Testis (tissue), 3 donors: ENCODE results near the gene MCM10. TPM values are rescaled to one million over a fixed set of nuclear protein-coding genes. Genes with fewer than 3 reads are reported as not detected.

Source experiments
- DNase-seq: peaks from one replicate; pipeline ENCODE4 v3.0.0-alpha.2; 2019
- H3K27ac ChIP-seq, 2 donors: fragments of 200-600 bp; sonication (generic); one replicate each; pipeline ENCODE4 v1.5.1; 2019
- H3K27me3 ChIP-seq: fragments of 200-600 bp; sonication (generic); one replicate; pipeline ENCODE4 v1.5.1; 2019
- H3K36me3 ChIP-seq: fragments of 200-600 bp; sonication (generic); one replicate; pipeline ENCODE4 v1.5.1; 2017; ENCODE audit warnings: low read depth; ENCODE audit errors: missing control alignments
- H3K4me1 ChIP-seq: fragments of 200-600 bp; sonication (generic); one replicate; pipeline ENCODE4 v1.5.1; 2019
- H3K4me3 ChIP-seq, 2 donors: fragments of 200-600 bp; sonication (generic); one replicate each; pipeline ENCODE4 v1.5.1; 2017 to 2019
- H3K9me3 ChIP-seq: fragments of 200-600 bp; sonication (generic); one replicate; pipeline ENCODE4 v1.5.1; 2017
- POLR2A ChIP-seq: fragments of 450-650 bp; IDR thresholded peaks from one replicate; pipeline ENCODE4 v1.6.1; 2017; ENCODE audit warnings: antibody characterized with exemption, mild to moderate bottlenecking, moderate library complexity
- WGBS, 2 donors: methylation state at CpG; one replicate each; pipeline ENCODE4 v1.1.5; 2018; 5-methylcytosine and 5-hydroxymethylcytosine counted together
- intact Hi-C: fragments of 100-400 bp; cut with DNase I; formaldehyde crosslinking; loops from one replicate; pipeline ENCODE4 v1.15.1; 2023; ENCODE audit warnings: low total_unique reads
- polyA plus RNA-seq: library from polyadenylated mRNA; stranded (reverse); fragments of 350-450 nt; fragmentation: Illumina TruSeq; extraction: RNeasy Lipid Tissue Mini Kit (QIAGEN cat#74804); gene quantifications from one replicate; pipeline ENCODE4 v1.2.3, GENCODE V29; 2014; ENCODE audit warnings: low read depth, low replicate concordance; ENCODE audit not compliant: insufficient read depth
- total RNA-seq, 2 donors: library from RNA; depleted of rRNA; stranded (reverse); fragments of >200 nt; gene quantifications; one replicate each; pipeline ENCODE4 v1.2.3, GENCODE V29; 2016
- TF ChIP-seq, protein P1 (sequence below), 3 experiments: fragments of 450-650 bp in 2 of 3; fragments of 200-600 bp in 1 of 3; sonication (generic) in 1 of 3; IDR thresholded peaks; one replicate each; pipeline ENCODE4 v1.5.1; 2016 to 2019; ENCODE audit warnings: antibody characterized with exemption in 3 of 3, mild to moderate bottlenecking in 2 of 3, moderate library complexity in 1 of 3

The MCM10 gene
- total and polyA plus RNA-seq, 3 donors from 2014 or later, result 2.0 to 5.3 (median 2.1) TPM

DNA sequence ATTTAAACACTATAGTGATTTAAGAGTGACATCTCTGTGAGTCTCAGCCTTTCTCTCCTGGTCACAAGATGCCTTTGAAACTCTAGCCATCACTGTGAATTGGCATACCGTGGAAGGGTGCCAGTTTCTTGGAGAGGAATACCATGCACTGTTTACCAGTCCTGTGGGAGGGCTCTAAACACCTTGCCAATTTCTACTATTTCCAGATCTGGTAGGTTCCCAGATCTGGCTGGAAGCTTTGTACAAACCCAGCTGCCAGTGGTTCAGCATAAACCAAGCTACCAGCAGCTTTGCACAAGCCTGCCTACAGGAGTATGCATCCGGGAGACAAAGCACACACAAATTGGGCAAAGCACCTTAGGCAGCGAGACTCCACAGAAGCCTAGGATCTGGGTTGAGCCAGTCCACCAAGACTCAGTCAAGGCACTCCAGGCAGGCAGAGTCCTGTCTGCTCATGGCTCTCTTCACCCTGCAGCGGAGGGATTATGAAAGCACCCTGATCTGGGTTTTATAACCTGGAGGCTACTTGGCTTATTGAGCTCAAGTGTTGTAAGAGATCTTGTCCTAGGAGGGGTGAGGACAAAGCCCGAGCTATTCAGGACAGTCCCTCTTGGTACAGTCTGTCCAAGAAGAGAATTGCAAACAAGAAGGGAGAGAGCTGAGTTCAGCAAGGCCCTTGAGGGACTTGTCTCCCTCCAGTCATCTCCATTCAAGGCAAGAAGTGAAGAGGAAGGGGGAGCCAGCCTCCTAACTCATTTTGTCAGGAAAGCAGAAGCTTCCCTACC lies 23.6 kb downstream of the MCM10 start:
- Histone ChIP-seq H3K4me1 (no peaks in the 10 kb centered on the region), H3K27me3 (no peaks in the 10 kb centered on the region), H3K36me3 (no peaks in the 10 kb centered on the region), H3K27ac (no peak overlapping the region), H3K4me3 (no peak overlapping the region), H3K9me3 (no peaks in the 10 kb centered on the region)
- 94 to 97% methylated on average over 5 of the region's 5 CpGs for WGBS, 2 donors
- no peak for TF ChIP-seq POLR2A
- TF ChIP-seq, protein P1, sequence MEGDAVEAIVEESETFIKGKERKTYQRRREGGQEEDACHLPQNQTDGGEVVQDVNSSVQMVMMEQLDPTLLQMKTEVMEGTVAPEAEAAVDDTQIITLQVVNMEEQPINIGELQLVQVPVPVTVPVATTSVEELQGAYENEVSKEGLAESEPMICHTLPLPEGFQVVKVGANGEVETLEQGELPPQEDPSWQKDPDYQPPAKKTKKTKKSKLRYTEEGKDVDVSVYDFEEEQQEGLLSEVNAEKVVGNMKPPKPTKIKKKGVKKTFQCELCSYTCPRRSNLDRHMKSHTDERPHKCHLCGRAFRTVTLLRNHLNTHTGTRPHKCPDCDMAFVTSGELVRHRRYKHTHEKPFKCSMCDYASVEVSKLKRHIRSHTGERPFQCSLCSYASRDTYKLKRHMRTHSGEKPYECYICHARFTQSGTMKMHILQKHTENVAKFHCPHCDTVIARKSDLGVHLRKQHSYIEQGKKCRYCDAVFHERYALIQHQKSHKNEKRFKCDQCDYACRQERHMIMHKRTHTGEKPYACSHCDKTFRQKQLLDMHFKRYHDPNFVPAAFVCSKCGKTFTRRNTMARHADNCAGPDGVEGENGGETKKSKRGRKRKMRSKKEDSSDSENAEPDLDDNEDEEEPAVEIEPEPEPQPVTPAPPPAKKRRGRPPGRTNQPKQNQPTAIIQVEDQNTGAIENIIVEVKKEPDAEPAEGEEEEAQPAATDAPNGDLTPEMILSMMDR (IDR thresholded peaks at IDR 0.05), result no peak
- no peak for DNase-seq
- intact Hi-C loops, result no loop called here

DNA sequence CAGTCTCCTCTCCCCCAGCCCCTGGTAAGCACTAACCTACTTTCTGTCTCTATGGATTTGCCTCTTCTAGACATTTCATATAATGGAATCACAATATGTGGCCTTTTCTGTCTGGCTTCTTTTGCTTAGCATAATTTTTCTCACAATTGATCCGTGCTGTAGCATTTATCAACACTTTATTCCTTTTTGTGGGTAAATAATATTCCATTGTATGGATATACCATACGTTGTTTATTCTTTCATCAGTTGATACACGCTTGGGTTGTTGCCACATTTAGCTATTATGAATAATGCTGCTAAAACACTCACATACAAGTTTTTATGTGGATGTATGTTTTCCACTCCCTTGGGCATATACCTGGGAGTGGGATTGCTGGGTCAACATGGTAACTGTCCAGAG lies 25.8 kb downstream of the MCM10 start:
- WGBS, 2 donors, result 94 to 96% methylated on average over 3 of the region's 3 CpGs
- no peaks in the 10 kb centered on the region for H3K9me3 ChIP-seq
- H3K4me3 ChIP-seq, result no peak overlapping the region
- no peak overlapping the region for H3K27ac ChIP-seq
- no peaks in the 10 kb centered on the region for H3K27me3 ChIP-seq
- no peaks in the 10 kb centered on the region for H3K36me3 ChIP-seq
- intact Hi-C loops, result no loop called here
- TF ChIP-seq, protein P1 (IDR thresholded peaks at IDR 0.05), result no peak
- TF ChIP-seq POLR2A, result no peak
- H3K4me1 ChIP-seq, result no peaks in the 10 kb centered on the region
- no peak for DNase-seq

DNA sequence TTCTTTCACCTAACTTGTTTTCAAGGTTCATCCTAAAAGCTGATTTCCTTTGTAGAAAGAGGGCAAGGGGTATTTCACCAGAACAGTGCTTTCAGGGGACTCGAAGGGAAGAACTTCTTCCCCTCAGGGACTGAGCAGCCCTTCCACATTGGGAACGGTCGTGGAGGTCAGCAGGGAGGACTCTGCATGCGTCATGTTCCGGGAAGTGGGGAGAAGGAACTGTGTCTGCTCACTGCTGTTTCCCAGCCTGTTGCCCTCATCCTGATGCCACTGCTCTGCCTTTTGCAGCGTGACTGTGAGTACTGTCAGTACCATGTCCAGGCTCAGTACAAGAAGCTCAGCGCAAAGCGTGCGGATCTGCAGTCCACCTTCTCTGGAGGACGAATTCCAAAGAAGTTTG lies 27.2 kb downstream of the MCM10 start:
- TF ChIP-seq POLR2A, result no peak
- TF ChIP-seq, protein P1 (IDR thresholded peaks at IDR 0.05), result no peak
- WGBS, 2 donors, result 76 to 88% methylated on average over 10 of the region's 10 CpGs
- intact Hi-C loops, result no loop called here
- H3K36me3 ChIP-seq, result no peaks in the 10 kb centered on the region
- H3K4me3 ChIP-seq, result no peak overlapping the region
- H3K4me1 ChIP-seq, result no peaks in the 10 kb centered on the region
- no peaks in the 10 kb centered on the region for H3K27me3 ChIP-seq
- H3K9me3 ChIP-seq, result no peaks in the 10 kb centered on the region
- DNase-seq, result no peak
- no peak overlapping the region for H3K27ac ChIP-seq

DNA sequence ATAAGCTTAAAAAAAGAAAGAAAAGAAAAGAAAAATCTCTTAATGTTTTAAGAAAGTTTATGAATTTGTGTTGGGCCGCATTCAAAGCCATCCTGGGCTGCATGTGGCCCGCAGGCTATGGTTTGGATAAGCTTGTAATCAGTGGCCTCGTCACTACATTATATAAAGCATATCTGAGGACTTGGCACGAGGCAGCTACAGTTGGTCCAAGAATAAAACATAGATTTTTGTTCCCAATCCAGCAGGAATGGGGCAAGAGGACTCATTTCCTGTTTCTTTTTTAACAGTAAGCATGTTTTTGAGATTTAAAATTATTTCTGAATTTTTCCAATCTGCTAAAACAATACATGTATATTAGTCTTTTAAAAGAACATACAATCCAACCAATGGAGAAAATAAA lies 28.6 kb downstream of the MCM10 start:
- WGBS, 2 donors, result 67 to 75% methylated on average over 4 of the region's 4 CpGs
- no peaks in the 10 kb centered on the region for H3K36me3 ChIP-seq
- no peak overlapping the region for H3K4me3 ChIP-seq
- no peaks in the 10 kb centered on the region for H3K4me1 ChIP-seq
- TF ChIP-seq, protein P1 (IDR thresholded peaks at IDR 0.05), result no peak
- TF ChIP-seq POLR2A, result no peak
- DNase-seq, result no peak
- no peaks in the 10 kb centered on the region for H3K27me3 ChIP-seq
- H3K27ac ChIP-seq, result no peak overlapping the region
- intact Hi-C loops, result no loop called here
- H3K9me3 ChIP-seq, result no peaks in the 10 kb centered on the region

DNA sequence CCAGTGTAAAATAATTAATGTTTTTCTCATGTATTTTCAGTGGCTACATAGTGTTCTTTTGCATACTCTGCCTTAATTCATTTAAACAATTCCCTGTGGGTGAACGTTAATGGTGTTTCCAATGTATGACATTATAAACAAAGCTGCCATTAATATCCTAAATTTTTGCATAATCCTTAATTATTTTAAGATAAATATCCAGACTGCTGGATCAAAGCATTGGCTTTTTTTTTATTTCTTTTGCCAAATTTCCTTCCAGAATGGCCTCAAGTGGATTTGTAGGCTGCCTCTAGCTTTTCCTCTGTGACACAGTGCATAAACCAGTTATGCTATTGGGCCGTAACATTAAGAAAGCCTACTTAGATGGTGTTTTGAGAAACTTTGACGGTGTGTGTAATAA lies 29.5 kb downstream of the MCM10 start:
- DNase-seq, result no peak
- TF ChIP-seq POLR2A, result no peak
- TF ChIP-seq, protein P1 (IDR thresholded peaks at IDR 0.05), result no peak
- Histone ChIP-seq H3K36me3 (no peaks in the 10 kb centered on the region), H3K4me1 (no peaks in the 10 kb centered on the region), H3K27ac (no peak overlapping the region), H3K4me3 (no peak overlapping the region), H3K27me3 (no peaks in the 10 kb centered on the region), H3K9me3 (no peaks in the 10 kb centered on the region)
- intact Hi-C loops, result no loop called here
- WGBS, 2 donors, result 88 to 89% methylated on average over 3 of the region's 3 CpGs
